DMS53 treated with DMSO at 0.1 percent for 48 hours (cell line): ENCODE data around the gene CLTA.

Experiments
- DNase-seq: peaks from one replicate; lab custom pipeline; 2025; ENCODE audit not compliant: unreplicated experiment; lab: John Stamatoyannopoulos, UW

CLTA gene, protein sequence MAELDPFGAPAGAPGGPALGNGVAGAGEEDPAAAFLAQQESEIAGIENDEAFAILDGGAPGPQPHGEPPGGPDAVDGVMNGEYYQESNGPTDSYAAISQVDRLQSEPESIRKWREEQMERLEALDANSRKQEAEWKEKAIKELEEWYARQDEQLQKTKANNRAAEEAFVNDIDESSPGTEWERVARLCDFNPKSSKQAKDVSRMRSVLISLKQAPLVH

DNA sequence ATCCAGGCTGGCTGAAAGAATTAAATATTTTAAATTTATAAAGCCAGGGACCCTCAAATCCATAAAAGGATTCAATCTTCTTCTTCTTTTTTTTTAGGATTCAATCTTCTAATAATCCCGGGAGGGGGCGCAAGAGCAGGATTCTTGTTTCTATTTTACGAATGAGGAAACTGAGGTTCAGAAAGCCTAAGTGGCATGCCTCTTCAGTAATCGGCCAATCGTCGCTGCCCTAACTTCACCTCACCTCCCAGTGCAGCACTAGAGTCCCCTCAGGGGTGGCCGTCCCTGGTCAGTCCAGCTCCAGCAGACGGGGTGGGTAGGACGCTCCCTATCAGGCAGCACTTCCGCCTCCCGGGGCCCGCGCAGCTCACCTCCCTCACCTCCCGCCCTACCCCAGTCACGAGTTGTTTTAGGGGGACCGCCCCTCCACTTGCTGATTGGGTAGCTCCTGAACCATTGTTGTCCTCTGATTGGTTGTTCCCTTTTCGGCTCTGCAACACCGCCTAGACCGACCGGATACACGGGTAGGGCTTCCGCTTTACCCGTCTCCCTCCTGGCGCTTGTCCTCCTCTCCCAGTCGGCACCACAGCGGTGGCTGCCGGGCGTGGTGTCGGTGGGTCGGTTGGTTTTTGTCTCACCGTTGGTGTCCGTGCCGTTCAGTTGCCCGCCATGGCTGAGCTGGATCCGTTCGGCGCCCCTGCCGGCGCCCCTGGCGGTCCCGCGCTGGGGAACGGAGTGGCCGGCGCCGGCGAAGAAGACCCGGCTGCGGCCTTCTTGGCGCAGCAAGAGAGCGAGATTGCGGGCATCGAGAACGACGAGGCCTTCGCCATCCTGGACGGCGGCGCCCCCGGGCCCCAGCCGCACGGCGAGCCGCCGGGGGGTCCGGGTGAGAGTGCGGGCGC is at the start of gene CLTA:
TSS of gene CLTA (plus strand) at position 534 of the 902 bp plus-strand sequence. CDS start at position 670, 136 bp downstream.
- DNase-seq: peak; percentile 93

DNA sequence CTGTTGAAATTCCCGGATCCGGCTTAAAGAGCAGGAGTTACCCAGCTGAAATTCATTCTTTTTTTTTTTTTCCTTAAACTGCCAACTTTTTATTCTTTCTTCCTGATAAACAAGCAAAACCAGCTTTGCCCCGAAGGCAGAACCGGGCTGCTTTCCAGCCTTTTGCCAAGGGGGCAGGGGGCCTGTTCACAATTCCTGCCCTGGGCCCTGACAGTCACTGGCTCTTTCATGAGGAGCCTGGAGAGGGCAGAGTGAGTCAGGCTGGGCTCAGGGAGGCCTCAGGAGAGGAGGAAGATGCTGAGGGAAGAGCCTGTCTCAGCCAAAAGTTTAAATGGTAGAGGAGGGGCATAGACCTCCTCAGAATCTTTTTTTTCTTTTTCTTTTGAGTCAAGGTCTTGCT is 49.4 kb upstream of the CLTA start:
- DNase-seq: no peak

DNA sequence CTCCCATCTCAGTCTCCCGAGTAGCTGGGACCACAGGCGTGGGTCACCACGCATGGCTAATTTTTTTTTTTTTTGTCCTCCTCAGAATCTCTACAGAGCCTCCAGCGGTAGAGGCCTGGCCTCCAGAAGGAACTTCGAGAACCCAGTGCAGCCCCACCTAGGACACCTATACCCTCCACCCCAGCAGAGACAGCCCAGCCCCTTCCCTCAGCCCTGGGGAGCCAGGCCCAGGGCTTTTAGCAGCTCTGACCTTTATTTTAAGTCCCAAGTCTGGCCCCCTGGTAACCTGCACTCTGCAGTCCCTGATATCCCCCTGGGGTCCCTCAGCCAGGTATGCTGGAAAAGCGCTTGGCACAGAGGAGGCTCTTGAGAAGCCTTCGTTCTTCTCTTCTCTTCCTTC is 49.0 kb upstream of the CLTA start:
- DNase-seq: no peak

DNA sequence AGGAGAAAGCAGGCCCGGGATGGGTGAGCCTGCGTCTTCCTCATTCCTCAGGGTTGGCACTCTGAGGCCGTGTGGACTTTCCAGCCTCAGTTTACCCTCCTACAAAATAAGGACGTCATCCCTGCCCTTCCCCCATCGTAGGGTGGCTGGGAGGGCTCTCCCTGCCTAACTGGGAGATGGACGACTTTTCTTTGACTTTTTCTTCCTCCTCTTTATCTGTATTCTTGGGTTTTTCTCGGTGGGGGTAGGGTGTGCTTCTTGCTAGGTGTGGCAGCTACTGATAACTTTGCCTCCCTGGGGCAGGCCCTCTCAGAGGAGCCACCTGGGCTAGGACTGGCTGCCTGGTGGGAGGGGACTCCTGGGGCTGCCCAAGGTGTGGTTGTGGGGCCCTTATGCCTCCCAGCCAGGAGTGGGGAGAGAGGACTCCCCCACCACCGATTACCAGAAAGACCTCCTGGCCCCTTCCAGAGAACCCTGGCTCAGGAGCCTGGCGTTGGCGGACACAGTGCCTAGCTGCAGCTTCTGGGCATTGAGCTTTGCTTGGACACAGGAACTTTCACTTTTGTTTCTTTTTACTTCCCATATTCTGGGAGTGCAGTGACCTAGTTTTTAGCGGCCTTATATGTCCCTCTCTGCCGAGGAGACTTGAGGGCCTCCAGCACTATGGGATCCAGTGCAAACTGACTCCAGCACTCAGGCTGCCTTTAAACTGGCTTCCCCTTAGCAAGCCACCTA is 48.0 kb upstream of the CLTA start:
- DNase-seq: no peak

DNA sequence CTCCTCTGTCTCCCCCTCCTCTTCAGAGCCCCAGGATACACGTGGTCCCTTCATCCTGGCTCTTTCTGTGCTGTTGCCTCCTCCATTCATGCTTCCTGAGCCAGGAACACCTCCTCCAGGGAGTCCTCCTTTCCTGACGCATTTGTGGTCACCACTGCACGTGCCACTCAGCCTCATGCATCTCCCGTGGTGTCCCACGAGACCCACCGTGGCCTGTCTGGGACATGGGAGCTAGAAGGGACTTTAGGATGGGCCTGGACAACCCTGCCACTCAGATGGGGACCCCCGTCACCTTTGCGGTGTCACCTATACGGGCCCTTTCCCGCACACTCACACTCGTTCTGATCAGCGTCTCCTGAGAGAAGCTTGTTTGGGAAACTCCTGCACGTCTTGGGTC is 47.5 kb upstream of the CLTA start:
- DNase-seq: no peak

DNA sequence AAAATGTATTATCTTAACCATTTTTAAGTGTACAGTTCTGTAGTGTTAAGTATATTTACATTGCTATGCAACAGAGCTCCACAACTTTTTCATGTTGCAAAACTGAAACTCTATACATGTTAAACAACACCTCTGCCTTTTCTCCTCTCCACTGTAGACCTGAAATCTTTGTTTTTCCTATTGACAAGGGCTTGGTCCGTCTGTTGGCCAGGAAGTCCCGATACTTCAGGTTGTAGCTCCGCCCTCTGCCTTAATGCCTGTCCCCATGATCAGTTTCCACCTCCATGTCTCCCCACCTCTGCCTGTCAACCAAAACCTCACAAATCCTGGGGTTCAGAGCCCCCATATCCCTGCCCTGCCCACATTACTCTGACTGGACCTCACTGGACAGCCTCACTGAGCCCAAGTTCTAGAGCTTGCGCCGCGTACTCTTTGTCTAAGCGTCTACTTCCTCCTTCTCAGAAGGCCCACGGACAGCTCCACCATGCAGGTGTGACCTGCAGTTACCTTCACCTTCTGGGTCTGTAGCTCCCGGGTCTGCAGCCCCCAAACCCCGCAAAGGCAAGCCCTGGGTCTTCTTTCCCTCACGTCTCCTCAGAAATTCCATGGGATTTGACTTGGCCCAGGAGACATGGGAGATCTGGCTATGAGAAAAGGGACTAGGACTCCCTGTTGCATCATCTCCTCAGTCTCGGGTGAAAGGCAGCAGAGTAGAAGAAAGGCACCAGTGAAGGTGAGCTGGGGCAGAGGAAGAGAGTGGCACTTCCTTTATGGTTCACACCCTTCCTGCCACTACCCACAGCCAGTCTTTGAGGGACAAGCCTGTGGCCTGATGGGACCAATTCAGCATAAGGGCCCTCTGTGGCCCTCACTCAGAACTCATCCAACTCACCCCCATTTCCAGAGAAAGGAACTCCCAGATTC is 46.1 kb upstream of the CLTA start:
- peak; percentile 34 for DNase-seq

DNA sequence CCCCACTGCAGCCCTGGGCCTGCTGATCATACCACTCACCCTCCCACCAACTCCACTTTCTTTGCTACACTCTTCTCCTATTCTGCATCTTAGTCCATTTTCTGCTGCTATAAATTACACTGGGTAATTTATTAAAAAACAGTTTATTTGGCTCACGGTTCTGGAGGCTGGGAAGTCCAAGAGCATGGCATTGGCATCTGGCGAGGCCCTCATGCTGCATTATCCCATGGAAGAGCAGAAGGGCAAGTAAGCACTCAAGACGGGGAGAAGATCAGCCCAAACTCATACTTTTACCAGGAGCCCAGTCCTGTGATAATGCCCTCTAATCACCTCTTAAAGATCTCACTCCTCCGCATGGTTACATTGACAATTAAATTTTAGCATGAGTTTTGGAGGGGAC is 44.8 kb upstream of the CLTA start:
- DNase-seq: no peak

DNA sequence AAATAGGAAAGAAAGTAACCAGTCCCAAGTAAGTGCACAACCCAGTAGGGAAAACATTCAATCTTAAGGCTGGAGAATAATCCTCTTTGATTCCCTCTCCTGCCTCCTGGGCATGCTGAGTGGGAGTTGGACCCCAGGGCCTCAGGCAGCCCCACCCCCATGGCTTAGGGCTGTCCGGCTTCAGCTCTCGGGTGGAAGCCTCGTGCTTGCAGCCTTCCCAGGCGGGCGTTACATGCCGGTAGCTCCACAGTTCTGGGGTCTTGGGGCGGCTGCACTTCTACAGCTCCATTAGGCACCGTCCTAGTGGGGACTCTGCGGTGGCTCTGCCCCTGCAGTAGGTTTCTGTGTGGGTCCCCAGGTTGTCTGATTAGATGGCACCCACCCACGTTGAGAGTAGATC is 44.1 kb upstream of the CLTA start:
- DNase-seq: no peak

DNA sequence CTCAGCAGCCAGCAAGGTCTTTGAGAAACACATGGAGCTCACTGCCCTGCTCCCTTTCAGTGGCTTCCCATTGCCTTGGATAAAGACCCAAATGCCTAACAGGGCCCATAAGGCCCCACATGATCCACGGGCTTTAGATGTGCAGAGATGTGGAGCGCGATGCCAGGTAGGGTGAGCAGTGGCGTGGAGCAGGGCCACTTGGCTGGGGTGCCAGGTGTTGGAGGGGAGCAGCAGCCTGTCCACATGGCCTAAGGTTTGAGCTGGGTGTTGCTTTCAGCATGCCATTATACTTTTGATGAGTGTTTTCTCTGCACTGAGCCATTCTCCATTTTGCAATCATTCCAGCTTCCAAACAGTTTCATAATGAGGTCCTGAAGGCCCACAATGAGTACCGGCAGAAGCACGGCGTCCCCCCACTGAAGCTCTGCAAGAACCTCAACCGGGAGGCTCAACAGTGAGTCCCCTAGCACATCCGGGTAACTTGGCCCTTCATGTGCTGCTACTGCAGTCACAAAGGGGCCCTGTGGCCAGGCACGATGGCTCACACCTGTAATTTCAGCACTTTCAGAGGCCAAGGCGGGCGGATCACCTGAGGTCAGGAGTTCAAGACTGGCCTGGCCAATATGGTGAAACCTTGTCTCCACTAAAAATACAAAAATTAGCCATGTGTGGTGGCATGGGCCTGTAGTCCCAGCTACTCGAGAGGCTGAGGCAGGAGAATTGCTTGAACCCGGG is 43.1 kb upstream of the CLTA start:
- DNase-seq: no peak

DNA sequence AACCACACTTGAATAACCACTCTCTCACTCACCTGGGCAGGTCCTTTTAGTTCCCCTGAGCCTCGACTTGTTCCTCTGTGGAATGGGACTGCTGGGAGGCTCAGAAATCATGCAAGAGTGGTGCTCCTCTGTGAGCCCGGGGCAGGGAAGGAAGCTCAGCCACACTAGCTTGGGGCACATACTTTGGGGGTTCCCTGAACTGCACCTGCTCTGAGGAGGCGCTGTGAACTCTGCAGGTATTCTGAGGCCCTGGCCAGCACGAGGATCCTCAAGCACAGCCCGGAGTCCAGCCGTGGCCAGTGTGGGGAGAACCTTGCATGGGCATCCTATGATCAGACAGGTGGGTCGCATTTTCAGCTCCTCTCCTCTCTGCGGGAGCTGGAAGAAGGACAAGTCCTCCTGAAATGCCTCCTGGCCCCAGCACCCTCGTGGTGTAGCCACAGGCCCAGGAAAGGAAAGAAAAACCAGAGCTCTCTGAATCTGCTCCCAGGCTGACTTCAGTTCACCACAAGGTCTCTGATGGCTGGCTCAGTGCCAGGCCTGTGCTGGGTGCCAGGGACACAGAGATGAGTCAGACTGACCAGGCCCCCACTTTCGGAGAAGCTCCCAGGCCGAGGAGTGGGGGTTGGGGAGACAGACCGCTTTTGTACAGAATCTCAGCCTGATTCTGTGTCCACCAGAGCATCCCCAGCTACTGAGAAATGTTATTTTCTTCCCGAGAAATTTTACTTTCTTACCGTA is 42.2 kb upstream of the CLTA start:
- no peak for DNase-seq

DNA sequence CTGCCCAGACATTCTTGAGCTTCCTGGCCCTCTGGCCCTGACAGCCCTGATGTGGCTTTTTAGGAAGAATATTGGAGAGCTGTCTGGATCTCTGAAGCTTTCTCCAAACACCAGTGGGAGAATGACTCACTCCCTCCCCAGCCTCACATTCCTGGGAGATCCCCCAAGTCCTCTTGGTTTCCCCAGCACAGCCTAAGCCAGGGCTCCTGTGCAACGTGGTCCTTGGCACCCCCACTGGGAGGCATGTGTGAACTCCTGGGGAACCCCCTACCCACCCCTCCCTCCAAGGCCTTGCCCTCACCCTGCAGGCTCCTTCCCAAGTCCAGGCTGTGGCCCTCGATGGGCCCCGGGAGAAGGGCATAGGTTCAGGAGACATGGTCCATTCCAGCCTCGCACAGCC is 41.5 kb upstream of the CLTA start:
- no peak for DNase-seq

DNA sequence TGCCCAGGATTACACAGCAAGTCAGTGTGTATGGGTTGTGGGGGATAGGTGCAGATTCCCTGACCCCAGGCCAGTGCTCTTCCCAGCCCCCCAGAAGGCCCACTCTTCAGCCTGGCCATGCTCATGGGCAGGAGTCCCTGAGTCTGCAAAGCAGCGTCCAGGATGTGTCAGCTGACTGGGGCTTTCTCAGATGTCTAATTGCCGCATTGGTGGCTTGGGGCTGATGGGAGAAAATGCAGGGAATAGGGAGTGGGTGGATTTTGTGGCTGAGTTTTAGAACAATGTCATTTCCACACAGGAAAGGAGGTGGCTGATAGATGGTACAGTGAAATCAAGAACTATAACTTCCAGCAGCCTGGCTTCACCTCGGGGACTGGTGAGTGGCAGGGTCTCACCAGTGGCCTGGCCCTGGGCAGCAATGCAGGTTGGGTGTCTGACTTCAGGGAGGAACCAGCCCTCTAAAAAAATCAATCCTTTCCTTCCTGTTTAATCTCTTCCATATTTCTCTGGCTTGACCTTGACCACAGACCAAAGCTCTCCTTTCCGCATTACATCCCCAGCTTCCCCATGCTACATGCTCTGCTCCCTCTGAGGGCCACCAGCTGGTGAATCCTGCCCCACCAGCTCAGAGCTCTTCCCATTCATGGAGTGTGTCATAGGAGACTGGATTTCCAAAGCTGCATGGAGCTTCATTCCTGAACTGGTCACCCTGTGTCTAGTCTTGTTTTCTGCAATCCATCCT is 40.0 kb upstream of the CLTA start:
- DNase-seq: no peak

DNA sequence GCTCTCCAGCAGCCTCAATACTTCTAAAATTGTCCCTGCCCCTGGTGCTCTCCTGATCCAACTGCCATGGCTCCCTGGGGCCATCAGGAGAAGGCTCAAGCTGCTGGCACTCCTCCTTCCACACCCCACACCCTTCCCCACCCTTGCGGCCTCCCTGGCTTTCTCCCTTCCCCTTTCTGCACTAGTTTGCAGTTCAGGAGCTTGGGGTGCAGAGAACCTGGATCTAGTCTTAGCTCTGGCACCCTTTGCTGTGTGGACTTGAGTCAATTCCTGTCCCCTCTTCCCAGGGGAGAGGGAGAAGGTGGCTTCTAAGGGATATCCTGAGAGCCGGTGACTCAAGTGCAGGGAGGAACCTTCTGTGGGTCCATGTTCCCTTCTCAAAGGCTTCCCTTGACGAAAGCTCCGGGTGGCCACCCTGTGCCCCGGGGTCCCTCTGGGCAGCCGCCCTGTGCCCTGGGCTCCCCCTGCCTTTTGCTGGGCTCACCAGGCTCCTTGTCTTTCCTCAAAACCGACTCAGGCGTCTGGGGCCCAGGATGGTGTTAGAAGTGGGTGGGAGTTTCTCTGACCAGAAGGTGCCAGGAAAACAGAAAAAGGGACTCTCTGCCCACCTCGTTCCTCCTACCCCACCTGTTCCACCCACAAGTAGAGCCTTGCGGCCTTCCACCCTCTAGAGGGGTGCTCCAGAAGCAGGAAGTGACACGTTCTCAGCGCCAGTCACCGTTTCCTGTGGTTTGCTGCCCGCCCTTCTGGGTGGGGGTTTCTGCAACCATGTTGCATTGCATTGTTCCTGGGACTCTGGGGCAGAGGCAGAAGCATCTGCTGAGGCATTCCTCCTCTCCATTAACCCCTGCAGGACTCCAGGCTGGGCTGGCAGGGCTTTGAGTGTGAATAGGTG is 39.2 kb upstream of the CLTA start:
- DNase-seq: no peak

DNA sequence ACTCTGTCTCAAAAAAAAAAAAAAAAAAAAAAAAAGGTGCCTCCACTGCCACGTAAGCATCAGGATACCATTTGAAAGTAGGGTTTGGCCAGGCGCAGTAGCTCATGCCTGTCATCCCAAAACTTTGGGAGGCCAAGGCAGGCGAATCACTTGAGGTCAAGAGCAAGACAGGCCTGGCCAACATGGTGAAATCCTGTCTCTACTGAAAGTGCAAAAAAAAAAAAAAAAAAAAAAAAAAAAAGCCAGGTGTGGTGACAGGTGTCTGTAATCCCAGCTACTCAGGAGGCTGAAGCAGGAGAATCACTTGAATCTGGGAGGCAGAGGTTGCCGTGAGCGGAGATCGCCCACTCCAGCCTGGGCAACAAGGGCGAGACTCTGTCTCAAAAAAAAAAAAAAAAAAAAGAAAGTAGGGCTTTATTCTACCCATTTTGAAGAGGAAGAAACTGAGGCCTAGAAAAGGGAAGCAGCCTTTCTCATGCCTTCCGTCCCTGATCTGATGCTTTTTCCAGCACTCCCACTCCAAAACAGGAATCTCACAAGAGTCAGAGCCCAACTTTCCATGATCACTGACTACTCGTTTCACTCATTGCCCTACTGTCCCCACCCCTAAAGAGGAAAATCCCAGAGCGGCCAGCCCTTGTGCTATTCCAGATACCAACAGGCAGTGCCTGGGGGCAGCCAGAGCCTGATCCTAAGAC is 37.8 kb upstream of the CLTA start:
- DNase-seq: no peak

DNA sequence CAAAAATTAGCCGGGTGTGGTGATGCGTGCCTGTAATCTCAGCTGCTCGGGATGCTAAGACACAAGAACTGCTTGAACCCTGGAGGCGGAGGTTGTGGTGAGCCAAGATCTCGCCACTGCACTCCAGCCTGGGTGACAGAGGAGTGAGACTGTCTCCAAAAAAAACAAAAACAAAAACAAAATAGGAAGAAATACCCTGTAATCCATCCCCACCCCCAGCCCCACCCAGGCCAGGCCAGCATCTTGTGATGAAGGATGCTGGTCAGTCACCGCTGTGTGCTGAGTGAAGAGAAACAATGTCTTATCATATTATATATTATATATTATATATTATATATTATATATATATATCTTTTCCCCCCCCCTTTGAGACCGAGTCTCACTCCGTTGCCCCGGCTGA is 37.0 kb upstream of the CLTA start:
- no peak for DNase-seq

DNA sequence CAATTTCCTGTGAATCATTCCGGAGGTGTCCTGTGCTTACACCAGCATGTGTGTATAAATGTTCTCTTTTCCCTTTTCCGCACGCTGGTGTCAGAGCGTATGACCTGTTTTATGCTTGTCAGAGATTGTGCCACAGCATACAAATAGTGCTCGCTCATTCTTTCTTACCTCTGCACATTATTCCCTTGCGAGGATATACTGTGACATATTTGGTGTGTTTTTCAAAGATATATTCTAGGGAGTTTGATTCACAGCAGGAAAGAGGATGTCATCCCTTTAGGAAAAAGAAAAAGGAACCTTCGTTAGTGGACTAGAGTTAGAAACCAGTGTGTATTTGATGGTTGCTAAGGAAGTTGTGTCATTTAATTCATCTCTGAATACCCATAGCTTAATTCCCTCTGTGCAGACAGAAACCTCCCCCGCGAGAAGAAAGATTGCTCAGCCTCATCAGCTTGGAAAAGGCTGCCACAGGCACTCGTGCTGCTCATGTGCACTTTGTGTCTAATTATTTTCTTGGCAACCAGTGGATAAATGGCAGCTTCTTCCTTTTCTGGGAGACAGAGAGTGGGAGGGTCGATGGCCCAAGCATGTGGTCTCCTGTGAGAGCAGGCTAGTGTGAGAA is 36.3 kb upstream of the CLTA start:
- DNase-seq: no peak

DNA sequence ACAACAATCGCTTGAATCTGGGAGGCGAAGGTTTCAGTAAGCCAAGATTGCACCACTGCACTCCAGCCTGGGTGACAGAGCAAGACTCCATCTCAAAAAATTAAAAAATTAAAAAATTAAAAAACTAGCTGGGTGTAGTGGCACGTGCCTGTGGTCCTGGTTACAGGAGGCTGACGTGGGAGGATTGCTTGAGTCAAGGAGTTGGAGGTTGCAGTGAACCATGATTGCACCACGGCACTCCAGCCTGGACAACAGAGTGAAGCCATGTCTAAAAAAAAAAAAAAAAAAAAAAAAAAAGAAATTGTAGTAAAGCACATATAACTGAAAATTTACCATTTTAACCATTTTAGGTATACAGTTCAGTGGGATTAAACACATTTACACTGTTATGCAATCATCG is 34.6 kb upstream of the CLTA start:
- no peak for DNase-seq
